ENCODE results near the gene USP47. TPM values are rescaled to one million over a fixed set of nuclear protein-coding genes. Genes with fewer than 3 reads are reported as not detected.
A peak's percentile ranks its signal among the peaks of the same experiment; 100 is the strongest.

Gene USP47
- total and polyA plus RNA-seq, 9 of the 15 experiments (the other 6 are each of a cell fraction or from before 2014, with no cell fraction given) = 13.1 to 63.6 (median 34.7) TPM

DNA sequence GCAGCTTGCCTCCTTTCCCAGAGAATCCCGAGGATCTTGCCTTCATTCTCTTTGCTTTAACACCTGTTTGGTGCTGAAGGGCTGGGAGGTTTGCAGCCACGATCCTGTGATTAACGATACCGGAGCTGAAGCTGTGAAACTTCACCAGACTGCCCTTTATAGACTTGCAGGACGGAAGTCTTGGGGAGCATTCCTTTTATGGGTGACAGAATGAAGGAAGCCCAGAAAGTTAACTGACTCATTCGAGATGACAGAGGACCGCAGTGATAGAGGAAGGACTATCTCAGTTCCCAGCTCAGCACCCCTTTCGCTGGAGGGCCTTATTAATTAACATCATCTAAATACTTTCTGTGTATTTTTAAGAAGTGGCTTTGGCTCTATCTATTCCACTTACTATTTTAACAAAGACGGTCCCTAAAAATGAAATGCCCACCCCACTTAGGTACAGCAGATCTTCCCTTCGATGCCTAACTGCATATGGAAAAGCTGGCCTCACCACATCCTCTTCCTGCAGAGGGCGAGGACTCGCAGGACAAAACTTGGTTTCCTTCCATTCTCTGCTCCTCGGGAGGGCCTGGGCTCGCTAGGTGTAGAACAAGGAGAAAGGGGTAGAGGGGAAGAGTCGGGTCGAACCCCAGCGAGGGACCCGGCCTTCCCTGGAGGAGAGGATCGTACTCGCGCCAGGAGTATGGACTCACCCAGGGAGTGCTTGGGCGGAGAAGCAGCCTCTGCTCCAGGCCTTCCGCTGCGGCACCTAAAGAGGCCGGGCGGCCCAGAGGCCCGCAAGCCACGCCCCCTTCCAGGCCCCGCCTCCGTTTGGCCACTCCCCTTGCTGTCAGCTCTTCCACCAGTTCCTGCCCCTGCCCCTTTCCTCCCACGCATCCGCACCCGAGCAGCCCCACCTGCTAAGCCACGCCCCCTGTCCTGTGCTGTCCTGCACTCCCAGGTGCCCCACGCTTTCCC is 30.7 kb upstream of the USP47 start (continued):
- TF ChIP-seq DMBX1 (CRISPR knock-in tag; IDR thresholded peaks at IDR 0.05; ENCODE audit: borderline replicate concordance) (no peak), ZNF436 (CRISPR knock-in tag; IDR thresholded peaks at IDR 0.05) (no peak), ZNF57 (CRISPR knock-in tag; IDR thresholded peaks at IDR 0.05) (no peak), ZNF12 (CRISPR knock-in tag; IDR thresholded peaks at IDR 0.05) (no peak), BRCA1 (IDR thresholded peaks at IDR 0.05) (no peak), BRCA1 (CRISPR knock-in tag; IDR thresholded peaks at IDR 0.05) (no peak), HNRNPLL (IDR thresholded peaks at IDR 0.05; ENCODE audit: low read depth, low read length, poor library complexity, severe bottlenecking) (peak; percentile 25), SMARCA5 (IDR thresholded peaks at IDR 0.05) (no peak), CBX2 (IDR thresholded peaks at IDR 0.05; ENCODE audit: insufficient read depth, low read length, poor library complexity, severe bottlenecking) (no peak), RAD21 (CRISPR knock-in tag; conservative IDR thresholded peaks at IDR 0.05 in 1 of 2, IDR thresholded peaks at IDR 0.05 in 1 of 2) (no peak), MEIS2 (IDR thresholded peaks at IDR 0.05; ENCODE audit: partially characterized antibody) (peak; percentile 47), KHSRP (IDR thresholded peaks at IDR 0.05) (no peak)
- TF ChIP-seq, protein P1, sequence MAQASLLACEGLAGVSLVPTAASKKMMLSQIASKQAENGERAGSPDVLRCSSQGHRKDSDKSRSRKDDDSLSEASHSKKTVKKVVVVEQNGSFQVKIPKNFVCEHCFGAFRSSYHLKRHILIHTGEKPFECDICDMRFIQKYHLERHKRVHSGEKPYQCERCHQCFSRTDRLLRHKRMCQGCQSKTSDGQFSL (CRISPR knock-in tag; IDR thresholded peaks at IDR 0.05) = no peak
- TF ChIP-seq, protein P1 (tag; IDR thresholded peaks at IDR 0.05) = no peak
- TF ChIP-seq, protein P2, sequence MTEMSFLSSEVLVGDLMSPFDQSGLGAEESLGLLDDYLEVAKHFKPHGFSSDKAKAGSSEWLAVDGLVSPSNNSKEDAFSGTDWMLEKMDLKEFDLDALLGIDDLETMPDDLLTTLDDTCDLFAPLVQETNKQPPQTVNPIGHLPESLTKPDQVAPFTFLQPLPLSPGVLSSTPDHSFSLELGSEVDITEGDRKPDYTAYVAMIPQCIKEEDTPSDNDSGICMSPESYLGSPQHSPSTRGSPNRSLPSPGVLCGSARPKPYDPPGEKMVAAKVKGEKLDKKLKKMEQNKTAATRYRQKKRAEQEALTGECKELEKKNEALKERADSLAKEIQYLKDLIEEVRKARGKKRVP (CRISPR knock-in tag; IDR thresholded peaks at IDR 0.05) = no peak
- TF ChIP-seq, protein P3, sequence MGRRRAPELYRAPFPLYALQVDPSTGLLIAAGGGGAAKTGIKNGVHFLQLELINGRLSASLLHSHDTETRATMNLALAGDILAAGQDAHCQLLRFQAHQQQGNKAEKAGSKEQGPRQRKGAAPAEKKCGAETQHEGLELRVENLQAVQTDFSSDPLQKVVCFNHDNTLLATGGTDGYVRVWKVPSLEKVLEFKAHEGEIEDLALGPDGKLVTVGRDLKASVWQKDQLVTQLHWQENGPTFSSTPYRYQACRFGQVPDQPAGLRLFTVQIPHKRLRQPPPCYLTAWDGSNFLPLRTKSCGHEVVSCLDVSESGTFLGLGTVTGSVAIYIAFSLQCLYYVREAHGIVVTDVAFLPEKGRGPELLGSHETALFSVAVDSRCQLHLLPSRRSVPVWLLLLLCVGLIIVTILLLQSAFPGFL (CRISPR knock-in tag; IDR thresholded peaks at IDR 0.05) = no peak
